Mesenchymal stem cell (in vitro differentiated cells and primary cell): ENCODE data around the gene TUBD1.
"Not testable (repeated sequence)": the region's sequence is repeated elsewhere in the genome, so short reads cannot be mapped to it uniquely, and the experiment has no call there.

Source experiments
- DNase-seq: peaks from one replicate; pipeline ENCODE4 v3.0.0-alpha.2; 2013
- H2AFZ ChIP-seq: one replicate; pipeline ENCODE4 v1.6.1; 2013; ENCODE audit warnings: low read depth, mild to moderate bottlenecking, control low read depth, inconsistent platforms, low read length, moderate library complexity
- H2AK5ac ChIP-seq: 2 replicates; pipeline ENCODE4 v1.6.1; 2013; ENCODE audit warnings: low read length, moderate library complexity, mild to moderate bottlenecking, inconsistent platforms; ENCODE audit not compliant: severe bottlenecking
- H2BK120ac ChIP-seq: one replicate; pipeline ENCODE4 v1.6.1; 2013; ENCODE audit warnings: low read depth, mild to moderate bottlenecking, inconsistent platforms, low read length, moderate library complexity
- H2BK12ac ChIP-seq, 2 experiments: one replicate each; pipeline ENCODE4 v1.6.1; 2013; ENCODE audit warnings: inconsistent platforms in 2 of 2, low read length in 2 of 2, mild to moderate bottlenecking in 2 of 2, moderate library complexity in 2 of 2, control low read depth in 1 of 2
- H2BK15ac ChIP-seq: one replicate; pipeline ENCODE4 v1.6.1; 2013; ENCODE audit warnings: mild to moderate bottlenecking, low read depth, inconsistent platforms; ENCODE audit not compliant: poor library complexity, severe bottlenecking
- H2BK5ac ChIP-seq: 2 replicates; pipeline ENCODE4 v1.6.1; 2013; ENCODE audit warnings: low read depth, mild to moderate bottlenecking, low read length, control low read depth, inconsistent platforms; ENCODE audit not compliant: poor library complexity, severe bottlenecking
- H3K14ac ChIP-seq, 2 experiments: one replicate each; pipeline ENCODE4 v1.6.1; 2013; ENCODE audit warnings: inconsistent platforms in 2 of 2, low read length in 2 of 2, control low read depth in 1 of 2, mild to moderate bottlenecking in 1 of 2, moderate library complexity in 1 of 2
- H3K18ac ChIP-seq, 2 experiments: one replicate each; pipeline ENCODE4 v1.6.1; 2013; ENCODE audit warnings: inconsistent platforms in 2 of 2, low read length in 2 of 2, control low read depth in 1 of 2, low read depth in 1 of 2, mild to moderate bottlenecking in 1 of 2
- H3K23ac ChIP-seq, 2 experiments: one replicate each; pipeline ENCODE4 v1.6.1; 2013; ENCODE audit warnings: inconsistent platforms in 2 of 2, low read length in 2 of 2, mild to moderate bottlenecking in 2 of 2, moderate library complexity in 2 of 2, control low read depth in 1 of 2
- H3K27ac ChIP-seq: 2 replicates; pipeline ENCODE4 v1.5.1; 2013; ENCODE audit warnings: mild to moderate bottlenecking, moderate library complexity, low read length, control low read depth, inconsistent platforms; ENCODE audit not compliant: poor library complexity, severe bottlenecking
- H3K27me3 ChIP-seq, 2 experiments: 2 replicates each; pipeline versions ENCODE4 v1.6.1 to v1.7.0; 2013; ENCODE audit warnings: low read length in 2 of 2, mild to moderate bottlenecking in 2 of 2, moderate library complexity in 2 of 2, control low read depth in 1 of 2, inconsistent platforms in 1 of 2; ENCODE audit not compliant: control insufficient read depth in 1 of 2, insufficient read depth in 1 of 2
- H3K36me3 ChIP-seq, 2 experiments: 2 replicates each; pipeline versions ENCODE4 v1.6.1 to v1.7.0; 2013; ENCODE audit warnings: low read length in 2 of 2, control low read depth in 1 of 2, inconsistent platforms in 1 of 2, low read depth in 1 of 2, mild to moderate bottlenecking in 1 of 2; ENCODE audit not compliant: insufficient read depth in 2 of 2, control insufficient read depth in 1 of 2
- H3K4ac ChIP-seq, 2 experiments: one replicate each; pipeline ENCODE4 v1.6.1; 2013; ENCODE audit warnings: inconsistent platforms in 2 of 2, low read length in 2 of 2, mild to moderate bottlenecking in 2 of 2, moderate library complexity in 2 of 2, control low read depth in 1 of 2, low read depth in 1 of 2
- H3K4me1 ChIP-seq: 2 replicates; pipeline ENCODE4 v1.6.1; 2013; ENCODE audit warnings: low read depth, low read length, control low read depth; ENCODE audit not compliant: control insufficient read depth, insufficient read depth
- H3K4me2 ChIP-seq: 2 replicates; pipeline ENCODE4 v1.6.1; 2013; ENCODE audit warnings: low read length, mild to moderate bottlenecking, inconsistent platforms; ENCODE audit not compliant: poor library complexity, severe bottlenecking
- H3K4me3 ChIP-seq, 2 experiments: 2 replicates each; pipeline versions ENCODE4 v1.5.1 to v1.7.0; 2013; ENCODE audit warnings: low read length in 2 of 2, mild to moderate bottlenecking in 2 of 2, control low read depth in 1 of 2, low read depth in 1 of 2; ENCODE audit not compliant: insufficient read depth in 1 of 2
- H3K79me1 ChIP-seq: replicated peaks from 2 replicates; pipeline ENCODE4 v1.6.1; 2013; ENCODE audit warnings: mild to moderate bottlenecking, control low read depth, low read length, inconsistent platforms; ENCODE audit not compliant: poor library complexity, severe bottlenecking
- H3K9ac ChIP-seq: 2 replicates; pipeline ENCODE4 v1.7.0; 2013; ENCODE audit warnings: mild to moderate bottlenecking, low read length, moderate library complexity
- H3K9me3 ChIP-seq: 2 replicates; pipeline ENCODE4 v1.7.0; 2013; ENCODE audit warnings: mild to moderate bottlenecking, low read length; ENCODE audit not compliant: control insufficient read depth
- H4K8ac ChIP-seq: one replicate; pipeline ENCODE4 v1.6.1; 2013; ENCODE audit warnings: inconsistent platforms, mild to moderate bottlenecking, low read length, moderate library complexity
- H4K91ac ChIP-seq: one replicate; pipeline ENCODE4 v1.6.1; 2013; ENCODE audit warnings: mild to moderate bottlenecking, low read length, inconsistent platforms
- WGBS: methylation state at CpG from one replicate; pipeline ENCODE4 v1.1.7; 2013; ENCODE audit warnings: mixed read lengths; 5-methylcytosine and 5-hydroxymethylcytosine counted together

TUBD1 gene

DNA sequence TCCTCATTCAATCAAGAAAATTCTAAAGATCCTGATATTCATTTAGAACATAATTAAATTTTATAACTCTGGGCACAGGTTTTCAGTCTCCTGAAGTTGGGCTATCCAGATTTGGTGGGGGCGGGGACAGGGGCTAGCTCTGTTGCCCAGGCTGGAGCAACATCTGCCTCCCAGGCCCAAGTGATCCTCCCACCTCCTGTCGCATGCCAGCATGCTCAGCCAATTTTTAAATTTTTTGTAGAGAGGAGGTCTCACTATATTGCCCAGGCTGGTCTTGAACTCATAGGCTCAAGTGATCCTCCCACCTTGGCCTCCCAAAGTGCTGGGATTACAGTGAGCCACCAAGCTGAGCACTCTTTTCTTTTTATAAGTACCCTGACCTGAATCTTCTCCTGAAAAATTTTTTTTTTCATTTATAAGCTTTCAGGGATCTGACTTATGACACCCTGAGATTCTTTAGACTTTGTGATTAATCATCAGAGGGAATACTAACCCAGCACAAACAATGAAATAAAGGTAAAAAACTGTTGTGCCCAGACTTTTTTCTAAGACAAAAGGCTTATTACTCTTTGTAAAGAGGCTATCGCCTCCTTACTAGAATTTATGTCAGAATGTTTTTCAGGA is 62.6 kb downstream of the TUBD1 start:
- DNase-seq, result peak; percentile 54
- no peak overlapping the region for H3K23ac ChIP-seq
- peak overlapping the region; percentile 10 for H3K4me2 ChIP-seq
- H2AFZ ChIP-seq, result no peak overlapping the region
- peak overlapping the region; percentile 96 for H4K91ac ChIP-seq
- peak overlapping the region in 1 of 2 experiments; percentile 55 for H3K14ac ChIP-seq
- peak overlapping the region; percentile 91 to 99 for H2BK12ac ChIP-seq
- peaks cover 0 to 6% of the 10 kb centered on the region in 2 experiments for H3K36me3 ChIP-seq
- peaks cover 4% of the 10 kb centered on the region for H3K79me1 ChIP-seq
- H3K4me3 ChIP-seq, result peak overlapping the region in 1 of 2 experiments; percentile 67
- peak overlapping the region; percentile 88 for H3K9ac ChIP-seq
- H3K27me3 ChIP-seq, result no peaks in the 10 kb centered on the region
- H2AK5ac ChIP-seq, result peak overlapping the region; percentile 71
- H4K8ac ChIP-seq, result peak overlapping the region; percentile 93
- peak overlapping the region; percentile 91 for H2BK5ac ChIP-seq
- H2BK120ac ChIP-seq, result peak overlapping the region; percentile 64
- peak overlapping the region in 1 of 2 experiments; percentile 91 for H3K4ac ChIP-seq
- H3K9me3 ChIP-seq, result no peaks in the 10 kb centered on the region
- H3K27ac ChIP-seq, result peak overlapping the region; percentile 97
- H3K4me1 ChIP-seq, result peaks cover 19% of the 10 kb centered on the region
- peak overlapping the region; percentile 80 for H2BK15ac ChIP-seq
- H3K18ac ChIP-seq, result peak overlapping the region; percentile 93 to 96
- WGBS, result 39% methylated on average over 2 of the region's 3 CpGs

DNA sequence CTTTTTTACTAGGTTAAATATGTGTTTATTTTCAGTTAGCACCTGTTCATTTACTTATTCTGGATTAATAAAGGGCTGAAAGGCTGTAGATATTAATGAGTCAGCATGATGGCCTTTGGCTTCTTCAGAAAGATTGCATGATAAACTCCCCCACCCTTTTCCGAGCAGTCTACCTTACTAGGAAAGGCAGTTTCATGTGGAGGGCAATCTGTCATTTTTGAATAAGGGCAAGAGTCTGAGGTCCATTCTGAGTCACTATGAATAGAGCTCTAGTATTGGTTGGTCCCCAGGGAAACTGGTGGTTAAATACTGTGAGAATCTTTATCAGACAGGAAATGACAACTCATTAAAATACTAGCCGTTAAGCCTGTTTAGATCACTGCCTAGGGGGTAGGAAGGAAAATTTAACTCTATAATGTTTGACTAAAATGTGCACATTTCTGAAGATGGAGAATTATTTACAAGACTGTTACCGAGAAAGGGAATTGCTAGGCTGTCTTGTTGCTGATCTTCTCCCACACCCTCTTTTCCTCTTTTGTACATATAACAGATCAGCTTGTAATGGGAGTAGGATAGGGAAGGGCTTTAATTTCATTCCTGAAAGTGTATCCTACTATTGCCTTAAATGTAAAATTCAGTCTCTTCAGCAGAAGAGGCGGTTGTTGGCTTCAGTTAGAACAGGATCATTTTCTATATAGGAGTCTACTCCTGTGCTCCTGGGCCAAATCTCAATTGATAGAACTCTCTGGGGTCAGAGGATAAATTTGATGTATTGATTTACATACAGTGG is 63.3 kb downstream of the TUBD1 start:
- Histone ChIP-seq H3K79me1 (peaks cover 4% of the 10 kb centered on the region), H3K4ac (no peak overlapping the region), H2BK15ac (no peak overlapping the region), H3K9me3 (no peaks in the 10 kb centered on the region), H4K91ac (no peak overlapping the region), H2AK5ac (peak overlapping the region; percentile 71), H4K8ac (no peak overlapping the region), H3K4me3 (peak overlapping the region in 1 of 2 experiments; percentile 67), H2BK12ac (no peak overlapping the region), H3K4me2 (no peak overlapping the region), H2BK5ac (peak overlapping the region; percentile 91), H3K14ac (no peak overlapping the region), H3K4me1 (peaks cover 19% of the 10 kb centered on the region), H2BK120ac (no peak overlapping the region), H3K27me3 (no peaks in the 10 kb centered on the region), H3K27ac (peak overlapping the region; percentile 97), H3K18ac (peak overlapping the region in 1 of 2 experiments; percentile 53), H3K9ac (peak overlapping the region; percentile 88), H2AFZ (no peak overlapping the region), H3K36me3 (peaks cover 0 to 4% of the 10 kb centered on the region in 2 experiments), H3K23ac (no peak overlapping the region)
- DNase-seq, result peak; percentile 98
- WGBS, result no CpG with 5 or more reads among the region's 4 CpGs

DNA sequence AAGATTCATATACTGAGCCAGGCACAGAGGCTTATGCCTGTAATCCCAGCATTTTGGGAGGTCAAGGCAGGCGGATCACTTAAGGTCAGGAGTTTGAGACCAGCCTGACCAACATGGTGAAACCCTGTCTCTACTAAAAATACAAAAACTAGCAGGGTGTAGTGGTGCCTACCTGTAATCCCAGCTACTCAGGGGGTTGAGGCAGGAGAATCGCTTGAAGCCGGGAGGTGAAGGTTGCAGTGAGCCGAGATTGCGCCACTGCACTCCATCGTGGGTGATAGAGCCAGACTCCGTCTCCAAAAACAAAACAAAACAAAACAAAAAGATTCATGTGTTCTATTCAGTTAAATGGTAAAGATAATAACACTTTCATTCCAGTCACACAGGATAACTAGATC is 63.9 kb downstream of the TUBD1 start:
- H3K9me3 ChIP-seq, H3K27me3 ChIP-seq, H2BK15ac ChIP-seq, H3K36me3 ChIP-seq, H3K79me1 ChIP-seq, H2AFZ ChIP-seq, H3K23ac ChIP-seq, DNase-seq: not testable (repeated sequence)
- peak overlapping the region; percentile 64 for H4K8ac ChIP-seq
- H2BK12ac ChIP-seq, result peak overlapping the region; percentile 72 to 77
- peak overlapping the region in 1 of 2 experiments; percentile 36 for H3K4me3 ChIP-seq
- peak overlapping the region; percentile 47 for H3K4me2 ChIP-seq
- H2AK5ac ChIP-seq, result peak overlapping the region; percentile 92
- peak overlapping the region; percentile 90 for H2BK5ac ChIP-seq
- H4K91ac ChIP-seq, result peak overlapping the region; percentile 93
- H3K4me1 ChIP-seq, result peaks cover 17% of the 10 kb centered on the region
- H3K9ac ChIP-seq, result peak overlapping the region; percentile 88
- H3K18ac ChIP-seq, result peak overlapping the region; percentile 83 to 92
- peak overlapping the region in 1 of 2 experiments; percentile 48 for H3K14ac ChIP-seq
- peak overlapping the region; percentile 59 to 64 for H3K4ac ChIP-seq
- H2BK120ac ChIP-seq, result peak overlapping the region; percentile 79
- 48% methylated on average over 3 of the region's 7 CpGs for WGBS
- peak overlapping the region; percentile 97 for H3K27ac ChIP-seq

DNA sequence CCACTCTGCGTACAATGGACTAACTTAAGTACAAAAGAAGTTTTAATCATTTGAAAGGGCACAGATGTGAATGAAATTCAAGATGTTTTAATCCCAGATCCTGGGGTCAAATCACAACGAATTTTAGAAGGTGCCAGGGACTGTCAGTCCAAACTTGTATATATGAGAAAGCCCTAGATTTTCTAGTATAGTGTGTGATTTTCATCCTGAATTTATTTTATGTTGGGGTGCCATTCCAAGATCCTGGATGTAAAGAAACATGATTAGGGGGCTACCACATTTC is 64.3 kb downstream of the TUBD1 start:
- H2BK12ac ChIP-seq, result no peak overlapping the region
- H4K91ac ChIP-seq, result no peak overlapping the region
- 94% methylated on average over 2 of the region's 2 CpGs for WGBS
- H3K36me3 ChIP-seq, result no peaks in the 10 kb centered on the region
- H3K4ac ChIP-seq, result no peak overlapping the region
- H3K4me1 ChIP-seq, result peaks cover 17% of the 10 kb centered on the region
- H3K9me3 ChIP-seq, result no peaks in the 10 kb centered on the region
- peak overlapping the region; percentile 78 for H2AK5ac ChIP-seq
- no peak overlapping the region for H2AFZ ChIP-seq
- H3K4me2 ChIP-seq, result no peak overlapping the region
- no peak overlapping the region for H2BK15ac ChIP-seq
- H4K8ac ChIP-seq, result no peak overlapping the region
- peak overlapping the region in 1 of 2 experiments; percentile 57 for H3K14ac ChIP-seq
- no peak for DNase-seq
- H3K27me3 ChIP-seq, result no peaks in the 10 kb centered on the region
- H3K9ac ChIP-seq, result peak overlapping the region; percentile 88
- H3K79me1 ChIP-seq, result peaks cover 2% of the 10 kb centered on the region
- peak overlapping the region; percentile 97 for H3K27ac ChIP-seq
- H3K18ac ChIP-seq, result peak overlapping the region in 1 of 2 experiments; percentile 92
- H3K23ac ChIP-seq, result no peak overlapping the region
- H2BK5ac ChIP-seq, result peak overlapping the region; percentile 14
- peak overlapping the region; percentile 79 for H2BK120ac ChIP-seq
- H3K4me3 ChIP-seq, result no peak overlapping the region
